Fibroblast of peridontal ligament (primary cell): ENCODE results near the gene HCST.
"Not testable (repeated sequence)": the region's sequence is repeated elsewhere in the genome, so short reads cannot be mapped to it uniquely, and the experiment has no call there.

ENCODE experiments used
- DNase-seq: peaks from one replicate; pipeline ENCODE4 v3.0.0-alpha.2; 2010; ENCODE audit errors: extremely low read depth

HCST gene

DNA sequence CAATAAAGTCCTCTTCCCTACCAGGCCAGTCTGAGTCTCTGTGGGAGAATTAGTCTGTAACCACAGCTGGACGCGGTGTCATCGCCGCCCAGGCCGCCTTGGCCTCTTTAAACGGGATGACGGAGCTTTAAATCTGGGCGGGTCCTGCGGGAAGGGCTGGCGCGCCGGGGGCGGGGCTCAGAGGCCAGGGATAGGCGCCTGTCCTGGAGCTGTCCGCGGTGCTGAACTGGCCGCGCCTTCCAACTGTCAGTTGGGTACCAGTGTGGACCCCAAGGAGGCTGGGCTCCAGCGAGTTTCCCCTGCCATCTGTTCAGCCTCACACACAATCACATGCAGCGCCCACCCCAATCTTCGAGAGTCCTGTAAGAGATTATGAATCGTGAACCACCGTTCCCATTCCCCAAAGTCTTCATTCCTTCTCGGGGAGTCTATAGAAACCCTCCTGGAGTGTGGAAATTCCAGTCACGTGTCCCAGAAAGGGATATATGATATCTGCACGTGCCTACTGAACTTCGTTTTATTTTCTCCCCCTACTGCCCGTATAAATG, 22.5 kb upstream of the HCST start:
- peak; percentile 81 for DNase-seq

- peak; percentile 94 for DNase-seq
Measured at GRCh38 chr19:35882114-35882832, 20.1 kb upstream of the HCST start.

DNA sequence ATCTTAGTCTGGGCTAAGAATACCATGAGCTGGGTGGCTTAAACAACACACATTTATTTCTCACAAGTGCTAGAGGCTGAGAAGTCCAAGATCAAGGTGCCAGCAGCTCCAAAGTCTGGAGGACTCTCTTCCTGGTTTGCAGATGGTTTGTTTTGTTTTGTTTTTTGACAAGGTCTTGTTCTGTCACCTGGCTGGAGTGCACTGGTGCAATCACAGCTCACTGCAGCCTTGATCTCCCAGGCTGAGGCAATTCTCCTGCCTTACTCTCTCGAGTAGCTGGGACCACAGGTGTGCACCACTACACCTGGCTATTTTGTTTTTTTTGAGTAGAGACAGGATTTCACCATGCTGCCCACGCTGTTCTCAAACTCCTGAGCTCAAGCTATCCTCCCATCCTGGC, 18.4 kb upstream of the HCST start:
- DNase-seq: no peak

DNA sequence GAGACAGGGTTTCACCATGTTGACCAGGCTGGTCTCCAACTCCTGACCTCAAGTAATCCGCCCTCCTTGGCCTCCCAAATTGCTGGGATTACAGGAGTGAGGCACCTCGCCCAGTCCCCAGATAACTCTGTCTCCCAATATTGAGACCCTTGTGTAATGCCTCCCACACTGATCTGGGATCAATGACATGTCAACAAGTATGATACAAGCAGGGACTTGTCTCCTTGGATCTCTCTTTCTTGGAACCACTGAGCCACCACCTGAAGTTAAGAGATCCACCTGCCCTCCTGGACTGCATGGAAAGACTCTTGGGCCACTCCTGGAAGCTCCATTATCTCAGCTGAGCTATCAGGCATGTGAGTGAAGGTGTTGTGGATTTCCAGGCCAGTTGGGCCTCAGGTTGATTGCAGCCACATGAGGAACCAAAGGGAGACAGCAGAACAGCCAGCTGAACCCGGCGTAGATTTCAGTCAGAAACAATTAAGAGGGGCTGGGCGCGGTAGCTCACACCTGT, 17.0 kb upstream of the HCST start:
- no peak for DNase-seq

DNA sequence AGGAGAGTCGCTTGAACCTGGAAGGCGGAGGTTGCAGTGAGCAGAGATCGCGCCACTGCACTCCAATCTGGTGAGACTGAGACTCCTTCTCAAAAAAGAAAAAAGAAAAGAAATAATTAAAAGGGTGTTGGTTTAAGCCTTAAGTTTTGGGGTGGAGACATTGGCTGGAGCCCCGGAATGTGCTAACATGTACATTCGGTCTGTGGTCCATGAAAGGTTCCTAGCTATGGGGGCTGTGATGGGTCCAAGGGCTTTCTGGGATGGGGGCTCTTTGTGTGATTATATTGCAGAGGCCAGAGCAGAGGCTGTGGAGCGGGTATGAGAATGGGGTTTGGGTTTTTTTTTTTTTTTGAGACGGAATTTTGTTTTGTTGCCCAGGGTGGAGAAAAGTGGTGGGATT, 16.4 kb upstream of the HCST start:
- no peak for DNase-seq

- DNase-seq: no peak
Measured at GRCh38 chr19:35887197-35887596, 15.1 kb upstream of the HCST start.

DNA sequence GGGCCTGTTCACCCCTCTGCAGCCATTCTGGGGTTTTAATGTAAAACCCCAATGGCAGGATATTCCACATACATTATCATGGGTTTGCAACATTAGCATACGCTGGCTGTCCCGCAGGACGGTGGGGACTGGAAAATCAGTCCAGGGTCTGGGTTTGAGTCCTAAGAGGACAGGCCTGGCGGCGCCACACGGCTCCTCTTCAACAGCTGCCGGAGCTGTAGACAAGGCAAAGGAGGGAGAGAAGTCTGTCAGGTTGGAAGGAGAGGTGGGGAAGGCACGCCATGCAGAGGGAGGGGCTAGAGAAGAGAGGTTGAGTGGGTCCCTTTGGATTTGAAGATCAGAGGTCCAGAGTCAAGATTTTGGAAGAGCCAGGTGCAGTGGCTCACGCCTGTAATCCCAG, 13.9 kb upstream of the HCST start:
- no peak for DNase-seq

DNA sequence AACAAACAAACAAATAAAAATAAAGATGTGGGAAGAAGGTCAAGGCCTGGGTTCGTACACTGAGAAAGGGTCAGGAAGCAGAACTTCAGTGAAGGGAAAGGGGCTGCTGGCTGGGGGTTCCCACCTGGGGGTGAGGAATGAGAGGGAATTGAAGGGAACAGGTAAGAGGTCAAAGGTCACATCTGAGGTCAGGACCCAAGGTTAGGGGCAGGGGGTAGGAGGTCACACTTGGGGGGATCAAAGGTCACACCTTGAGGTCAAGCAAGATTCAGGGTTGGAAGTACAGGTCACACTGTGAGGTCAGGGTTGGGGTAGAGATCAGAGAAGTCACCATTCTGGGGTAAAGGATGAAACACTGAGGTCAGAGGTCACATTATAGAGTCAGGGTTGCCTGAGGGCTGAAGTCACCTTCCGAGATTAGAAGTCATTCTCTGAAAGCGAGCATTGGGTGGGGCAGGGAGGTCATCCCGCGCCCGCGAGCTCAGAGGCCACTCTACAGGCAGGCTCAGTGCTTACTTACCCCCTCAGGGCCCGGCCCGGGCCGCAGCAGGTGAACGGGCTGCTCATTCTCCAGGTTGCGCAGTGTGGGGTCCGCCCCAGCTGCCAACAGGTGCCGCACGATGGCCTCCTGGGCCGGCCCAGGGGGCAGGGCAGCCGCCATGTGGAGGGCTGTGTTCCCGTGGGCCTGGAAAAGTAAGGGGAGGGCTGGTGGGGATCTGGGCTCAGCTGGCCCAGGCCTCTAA, 12.8 kb upstream of the HCST start:
- no peak for DNase-seq

DNA sequence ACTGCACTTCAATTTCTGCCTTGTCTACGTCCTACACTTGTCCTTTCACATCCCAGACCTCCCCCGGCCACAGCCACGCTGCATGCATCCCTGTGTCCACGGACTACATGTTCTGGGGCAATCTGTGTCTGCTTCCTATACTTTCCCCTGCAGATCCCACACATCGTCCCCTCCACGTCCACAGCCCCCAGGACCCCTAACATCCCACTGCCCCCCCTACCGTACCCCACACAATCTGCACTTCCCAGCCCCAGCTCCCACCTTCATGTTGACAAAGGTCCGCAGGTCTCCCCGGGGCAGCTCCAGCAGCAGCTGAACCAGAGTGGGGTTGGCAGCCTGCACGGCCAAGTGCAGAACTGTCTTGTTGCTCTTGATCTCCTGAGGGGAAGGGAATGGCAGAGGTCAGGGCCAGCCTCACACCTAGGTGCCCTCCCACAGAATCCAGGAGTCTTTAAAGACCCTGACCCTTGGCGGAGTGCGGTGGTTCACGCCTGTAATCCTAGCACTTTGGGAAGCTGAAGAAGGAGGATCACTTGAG, 12.1 kb upstream of the HCST start:
- DNase-seq: no peak

GRCh38 chr19:35891819-35892218, 10.5 kb upstream of the HCST start:
- DNase-seq: not testable (repeated sequence)

GRCh38 chr19:35894342-35894741, 8.0 kb upstream of the HCST start:
- DNase-seq: no peak

GRCh38 chr19:35895911-35896642, 6.3 kb upstream of the HCST start:
- no peak for DNase-seq

- no peak for DNase-seq
Measured at GRCh38 chr19:35896643-35897040, 5.7 kb upstream of the HCST start.

- no peak for DNase-seq
Measured at GRCh38 chr19:35897706-35898451, 4.5 kb upstream of the HCST start.

- DNase-seq: no peak
Measured at GRCh38 chr19:35898499-35898809, 3.9 kb upstream of the HCST start.

DNA sequence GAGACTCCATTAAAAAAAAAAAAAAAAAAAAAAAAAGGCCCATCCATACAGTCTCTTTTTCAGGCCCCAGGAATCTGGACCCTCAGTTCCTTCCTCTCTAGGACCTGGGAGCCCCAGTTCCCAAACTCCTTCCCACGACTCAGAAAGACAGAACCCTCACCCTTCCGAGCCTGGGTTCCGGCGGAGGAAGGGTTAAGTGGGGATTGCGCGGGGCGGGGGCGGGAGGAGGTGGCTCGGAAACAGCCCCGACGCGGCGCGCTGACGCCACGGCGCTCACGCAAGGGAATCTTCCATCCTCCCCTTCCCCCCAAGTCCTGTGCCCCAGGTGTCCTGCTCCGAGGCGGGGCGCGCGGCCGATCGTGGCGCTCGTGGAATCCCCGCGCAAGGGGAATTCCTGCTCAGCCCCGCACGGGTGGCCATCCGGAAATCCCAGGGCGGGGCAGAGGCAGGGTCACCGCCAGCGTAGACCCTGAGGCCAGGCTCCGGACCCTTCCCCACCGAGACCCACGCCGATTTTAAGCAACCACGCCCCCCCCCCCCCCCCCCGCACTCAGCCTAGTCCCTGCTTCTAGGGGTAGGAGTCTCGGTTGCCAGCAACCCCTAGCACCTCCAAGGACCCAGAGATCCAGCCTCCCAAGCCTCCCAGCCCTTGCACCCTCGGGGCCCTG, 2.6 kb upstream of the HCST start:
- DNase-seq: peak; percentile 66

GRCh38 chr19:35901055-35901644, 1.2 kb upstream of the HCST start:
- peak; percentile 69 for DNase-seq

GRCh38 chr19:35902870-35903475, 644 bp downstream of the HCST start:
- no peak for DNase-seq

- DNase-seq: peak; percentile 38
Measured at GRCh38 chr19:35903550-35904179, 1.3 kb downstream of the HCST start.
